GM13977 (cell line): ENCODE data around the gene MRGPRX2.

Experiments
- DNase-seq: peaks from one replicate; pipeline ENCODE4 v3.0.0; 2012; ENCODE audit warnings: low spot score
- CTCF ChIP-seq: IDR thresholded peaks from 2 replicates; pipeline ENCODE4 v1.5.1; 2012; ENCODE audit warnings: mild to moderate bottlenecking, control low read depth; ENCODE audit not compliant: insufficient read depth; ENCODE audit errors: extremely low read depth, missing control alignments
- in situ Hi-C: fragments of 300-500 bp; cut with MboI; formaldehyde crosslinking; loops from one replicate; pipeline ENCODE4 v1.12.0; 2022; ENCODE audit warnings: low sequenced_read_pairs, low pct_unique_long_range_greater_than_20kb, mixed read lengths, inconsistent platforms; ENCODE audit not compliant: unreplicated experiment

Gene MRGPRX2

DNA sequence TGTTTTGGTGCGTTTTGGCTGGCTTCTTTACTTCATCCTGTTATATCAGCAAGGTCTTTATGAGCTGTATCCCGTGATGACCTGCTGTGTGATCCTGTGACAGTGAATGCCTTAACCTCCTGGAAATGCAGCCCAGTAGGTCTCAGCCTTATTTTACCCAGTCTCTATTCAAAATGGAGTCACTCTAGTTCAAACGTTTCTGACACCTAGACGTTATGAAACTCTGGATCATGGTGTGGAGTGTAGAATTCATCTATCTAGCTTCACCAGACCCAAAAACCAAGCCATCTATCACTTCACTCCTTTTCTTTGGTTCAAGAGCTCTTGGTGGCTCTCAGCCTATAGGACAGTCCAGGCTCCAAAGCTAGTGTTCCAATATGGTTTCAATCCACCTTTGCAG is 28.3 kb upstream of the MRGPRX2 start:
- TF ChIP-seq CTCF, result no peak
- in situ Hi-C loops, result no loop called here
- no peak for DNase-seq

DNA sequence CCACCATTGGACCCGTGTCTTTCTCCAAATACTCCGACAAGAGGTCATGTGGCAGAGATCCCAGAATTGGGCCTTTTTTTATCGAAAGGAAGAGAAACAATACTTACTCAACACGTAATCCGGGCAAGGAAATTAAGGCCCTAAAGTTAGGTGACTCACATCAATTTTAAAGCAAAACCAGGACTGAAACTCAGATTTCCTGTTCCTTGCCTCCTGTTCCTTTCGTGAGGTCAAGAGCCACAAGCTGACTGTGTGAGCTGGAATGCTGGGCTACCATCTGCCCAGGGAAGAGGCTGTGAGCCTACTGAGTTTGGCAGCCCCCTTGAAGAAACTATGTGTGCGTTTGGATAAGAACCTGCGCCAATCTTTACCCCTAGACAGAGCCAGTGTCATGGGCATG is 27.1 kb upstream of the MRGPRX2 start:
- in situ Hi-C loops, result no loop called here
- no peak for DNase-seq
- TF ChIP-seq CTCF, result no peak

DNA sequence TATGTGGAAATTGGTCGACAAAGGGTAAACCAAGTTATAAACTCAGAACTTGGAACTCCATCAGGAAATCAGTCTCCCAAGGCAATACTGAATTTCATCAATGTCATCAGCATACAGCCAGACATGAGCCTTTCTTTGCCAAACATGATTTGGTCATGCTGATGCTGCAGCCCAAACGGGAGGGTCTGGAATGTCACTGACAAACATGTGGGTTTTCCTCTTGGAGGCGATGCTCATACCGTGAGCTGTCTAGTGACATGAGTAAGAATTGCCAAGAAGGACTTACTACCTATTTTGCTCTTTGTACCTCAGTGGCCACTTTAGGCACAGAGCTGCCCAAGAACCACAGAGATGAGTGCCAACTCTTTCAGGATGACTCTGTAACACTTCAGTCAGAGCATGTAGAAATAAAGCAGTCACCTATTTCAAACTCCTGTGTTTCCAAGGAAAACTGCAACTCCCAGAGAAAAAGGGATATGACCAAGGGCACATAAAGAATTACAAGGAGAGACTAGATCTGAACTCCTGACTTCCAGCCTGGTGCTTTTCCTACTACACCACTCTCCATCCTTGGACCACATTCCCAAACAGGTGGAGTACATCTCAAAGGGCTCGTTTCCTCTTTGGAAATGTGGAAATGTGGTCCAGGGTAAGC is 24.3 kb upstream of the MRGPRX2 start:
- in situ Hi-C loops, result no loop called here
- DNase-seq, result no peak
- no peak for TF ChIP-seq CTCF

- in situ Hi-C loops, result no loop called here
- TF ChIP-seq CTCF, result no peak
- DNase-seq, result no peak
Observed at GRCh38 chr11:19083166-19083565, 22.6 kb upstream of the MRGPRX2 start.

DNA sequence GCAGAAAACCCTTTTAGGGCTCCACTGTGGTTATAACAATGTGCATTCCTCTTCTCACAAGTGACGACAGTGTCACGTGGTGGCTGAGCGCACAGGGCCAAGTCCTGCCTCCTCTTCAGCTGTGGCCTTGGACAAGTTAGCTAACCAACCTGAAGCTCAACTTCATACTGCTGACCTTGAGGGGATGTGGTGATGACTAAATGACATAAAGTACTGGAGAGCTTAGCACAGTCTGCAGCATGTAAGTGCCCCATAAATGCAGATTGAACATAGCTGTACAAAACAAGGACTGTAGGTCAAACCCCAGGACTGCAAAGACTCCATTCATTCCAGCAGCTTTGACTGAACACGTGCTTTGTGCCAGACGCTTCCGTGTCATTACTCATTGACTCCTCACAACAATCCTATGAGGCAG is 20.1 kb upstream of the MRGPRX2 start:
- in situ Hi-C loops, result no loop called here
- no peak for DNase-seq
- no peak for TF ChIP-seq CTCF

- no peak for TF ChIP-seq CTCF
- in situ Hi-C loops, result no loop called here
- DNase-seq, result no peak
Observed at GRCh38 chr11:19079643-19080440, 19.3 kb upstream of the MRGPRX2 start.
